ENCODE data around the gene PLAAT5.
"Not testable (repeated sequence)": the region's sequence is repeated elsewhere in the genome, so short reads cannot be mapped to it uniquely, and the experiment has no call there.

PLAAT5 gene

GRCh38 chr11:63490551-63491239 is at the start of gene PLAAT5:
TSS of gene PLAAT5 (minus strand) at chr11:63491167. CDS start at chr11:63491034, 133 bp downstream.
- no peak for DNase-seq (ENCODE audit: low read depth)

GRCh38 chr11:63537293-63538101 is 46.5 kb upstream of the PLAAT5 start:
- no peak for DNase-seq (ENCODE audit: low read depth)

- DNase-seq (ENCODE audit: low read depth), result no peak
Observed at GRCh38 chr11:63536669-63537292, 45.8 kb upstream of the PLAAT5 start, which contains the start of gene PLAAT4. TSS of gene PLAAT4 (plus strand) at chr11:63536808. CDS start at chr11:63536869, 61 bp downstream.

GRCh38 chr11:63535734-63536133 is 44.8 kb upstream of the PLAAT5 start:
- DNase-seq (ENCODE audit: low read depth), result no peak

GRCh38 chr11:63534895-63535461 is 44.0 kb upstream of the PLAAT5 start:
- no peak for DNase-seq (ENCODE audit: low read depth)

- no peak for DNase-seq (ENCODE audit: low read depth)
Observed at GRCh38 chr11:63534076-63534475, 43.1 kb upstream of the PLAAT5 start.

- DNase-seq (ENCODE audit: low read depth), result no peak
Observed at GRCh38 chr11:63532799-63533475, 42.0 kb upstream of the PLAAT5 start.

- no peak for DNase-seq (ENCODE audit: low read depth)
Observed at GRCh38 chr11:63532117-63532516, 41.1 kb upstream of the PLAAT5 start.

- DNase-seq (ENCODE audit: low read depth), result peak; percentile 41
Observed at GRCh38 chr11:63531074-63531792, 40.3 kb upstream of the PLAAT5 start.

- DNase-seq (ENCODE audit: low read depth), result no peak
Observed at GRCh38 chr11:63530021-63530420, 39.1 kb upstream of the PLAAT5 start.

GRCh38 chr11:63529373-63529772 is 38.4 kb upstream of the PLAAT5 start:
- DNase-seq (ENCODE audit: low read depth), result not testable (repeated sequence)

GRCh38 chr11:63528729-63529278 is 37.8 kb upstream of the PLAAT5 start:
- DNase-seq (ENCODE audit: low read depth), result not testable (repeated sequence)

- not testable (repeated sequence) for DNase-seq (ENCODE audit: low read depth)
Observed at GRCh38 chr11:63528156-63528555, 37.2 kb upstream of the PLAAT5 start.

- DNase-seq (ENCODE audit: low read depth), result no peak
Observed at GRCh38 chr11:63527667-63528066, 36.7 kb upstream of the PLAAT5 start.

GRCh38 chr11:63523151-63523550 is 32.2 kb upstream of the PLAAT5 start:
- DNase-seq (ENCODE audit: low read depth), result no peak

GRCh38 chr11:63521896-63522295 is 30.9 kb upstream of the PLAAT5 start:
- DNase-seq (ENCODE audit: low read depth), result no peak

- DNase-seq (ENCODE audit: low read depth), result no peak
Observed at GRCh38 chr11:63520606-63521170, 29.7 kb upstream of the PLAAT5 start.

GRCh38 chr11:63518548-63518947 is 27.6 kb upstream of the PLAAT5 start:
- DNase-seq (ENCODE audit: low read depth), result no peak

- no peak for DNase-seq (ENCODE audit: low read depth)
Observed at GRCh38 chr11:63517156-63517555, 26.2 kb upstream of the PLAAT5 start.

- no peak for DNase-seq (ENCODE audit: low read depth)
Observed at GRCh38 chr11:63516109-63516508, 25.1 kb upstream of the PLAAT5 start.

- no peak for DNase-seq (ENCODE audit: low read depth)
Observed at GRCh38 chr11:63512816-63513215, 21.8 kb upstream of the PLAAT5 start.

Measured in activated T-helper 1 cell treated with Interleukin-2 at 50 U/mL for 16 hours (primary cell).